HG03159 (cell line): ENCODE results near the gene PTPRN2.
"Not testable (repeated sequence)": the region's sequence is repeated elsewhere in the genome, so short reads cannot be mapped to it uniquely, and the experiment has no call there.

ENCODE experiments used
- ATAC-seq: cut with Tn5 transposase; IDR thresholded peaks from one replicate; pipeline ENCODE4 v1.9.1; 2021; ENCODE audit warnings: mild to moderate bottlenecking, moderate library complexity; ENCODE audit not compliant: unreplicated experiment

Gene PTPRN2

DNA sequence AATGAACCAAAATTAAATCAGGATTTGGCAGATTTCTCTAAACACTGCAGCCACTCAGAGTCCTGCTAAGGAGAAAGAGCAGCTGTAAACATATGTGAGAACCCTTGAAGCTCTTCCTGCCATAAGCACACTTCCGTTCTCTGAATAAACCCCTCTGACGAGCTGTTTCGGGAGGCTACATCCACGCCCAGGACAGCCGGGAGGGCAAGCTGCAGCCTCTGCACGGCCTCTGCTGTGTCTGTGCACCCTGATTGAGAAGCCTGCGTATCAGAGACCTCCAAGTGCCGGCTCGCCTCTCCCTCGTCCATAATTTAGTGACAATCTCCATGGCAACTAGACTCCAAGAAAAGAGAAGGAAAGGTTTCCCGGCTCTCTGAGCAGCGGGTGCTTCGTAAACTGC, 114.4 kb downstream of the PTPRN2 start:
- no peak for ATAC-seq

DNA sequence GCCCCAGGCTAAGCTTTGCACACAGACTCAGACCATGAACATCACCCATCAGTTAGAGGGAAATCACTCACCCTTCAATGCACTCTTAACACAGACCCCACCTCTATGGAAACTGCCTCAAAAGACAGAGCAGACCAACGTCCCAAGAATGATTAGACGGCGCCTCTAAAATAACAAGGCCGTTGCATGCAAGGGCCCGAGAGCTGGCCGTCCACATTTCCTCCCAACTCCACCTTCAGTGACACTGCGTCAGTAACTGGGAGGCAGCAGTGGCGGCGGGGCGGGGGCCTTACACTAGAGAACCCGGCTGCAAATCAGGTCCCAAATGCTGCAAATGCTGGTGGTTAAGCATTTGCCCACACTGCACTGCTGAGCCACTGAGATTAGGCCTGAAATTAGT, 115.0 kb downstream of the PTPRN2 start:
- no peak for ATAC-seq

DNA sequence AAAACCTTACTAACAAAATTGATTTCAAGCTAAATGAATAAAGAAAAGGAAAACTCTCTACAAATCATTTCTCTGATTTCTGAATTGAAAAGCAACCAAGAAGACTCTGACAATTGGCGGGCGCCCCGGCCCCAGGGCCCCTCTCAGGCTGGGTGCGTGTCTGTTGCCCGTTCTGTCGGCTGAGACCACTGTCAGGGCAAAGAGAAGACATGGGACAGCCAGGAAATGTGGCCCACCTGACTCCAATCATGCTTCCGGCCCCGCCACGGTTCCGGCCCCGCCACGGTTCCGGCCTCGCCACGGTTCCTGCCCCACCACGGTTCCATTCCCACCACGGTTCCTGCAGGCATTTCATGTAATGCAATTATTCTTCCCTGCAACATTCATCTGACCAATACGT, 115.9 kb downstream of the PTPRN2 start:
- no peak for ATAC-seq

DNA sequence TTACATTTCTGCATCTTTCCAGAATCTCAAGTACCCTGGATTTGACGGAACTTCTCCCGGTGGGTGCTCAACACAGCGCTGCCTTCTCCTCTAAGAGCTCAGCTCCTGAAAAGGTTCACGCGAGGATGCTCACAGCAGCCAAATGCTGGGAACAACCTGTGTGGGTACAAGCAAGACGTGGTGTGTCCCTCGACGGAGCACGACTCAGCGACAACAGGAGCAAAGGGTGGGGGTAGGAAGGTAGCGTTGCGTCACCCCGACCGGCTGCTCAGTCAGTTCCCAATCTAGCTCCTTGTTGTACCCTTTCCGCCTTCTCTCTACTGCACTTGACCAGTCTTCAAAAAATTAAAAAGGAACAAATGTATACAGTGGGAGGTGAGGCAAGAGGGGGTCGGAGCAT, 117.3 kb downstream of the PTPRN2 start:
- no peak for ATAC-seq

DNA sequence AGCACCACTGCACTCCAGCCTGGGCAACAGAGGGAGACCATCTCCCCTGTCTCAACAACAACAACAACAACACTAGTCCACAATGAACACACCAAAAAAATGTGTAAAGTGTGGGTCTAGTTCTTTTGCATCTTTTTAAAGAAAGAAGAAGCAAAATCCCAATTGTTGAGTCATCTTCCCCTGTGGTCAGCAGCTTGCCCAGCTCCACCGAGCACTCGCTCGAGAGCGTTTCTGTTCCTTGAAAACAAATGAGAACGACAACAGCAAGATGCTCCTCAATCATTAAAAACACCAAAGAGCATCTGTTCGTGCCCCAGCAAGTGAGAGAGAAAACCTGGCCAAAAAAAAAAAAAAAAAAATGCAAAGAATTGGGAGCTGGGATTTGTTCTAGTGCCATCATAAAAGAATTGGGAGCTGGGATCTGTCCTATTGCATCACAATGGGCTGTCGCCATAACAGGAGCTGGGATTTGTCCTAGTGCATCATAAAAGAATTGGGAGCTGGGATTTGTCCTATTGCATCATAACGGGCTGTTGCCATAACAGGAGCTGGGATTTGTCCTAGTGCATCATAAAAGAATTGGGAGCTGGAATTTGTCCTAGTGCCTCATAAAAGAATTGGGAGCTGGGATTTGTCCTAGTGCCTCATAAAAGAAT, 118.1 kb downstream of the PTPRN2 start:
- no peak for ATAC-seq

DNA sequence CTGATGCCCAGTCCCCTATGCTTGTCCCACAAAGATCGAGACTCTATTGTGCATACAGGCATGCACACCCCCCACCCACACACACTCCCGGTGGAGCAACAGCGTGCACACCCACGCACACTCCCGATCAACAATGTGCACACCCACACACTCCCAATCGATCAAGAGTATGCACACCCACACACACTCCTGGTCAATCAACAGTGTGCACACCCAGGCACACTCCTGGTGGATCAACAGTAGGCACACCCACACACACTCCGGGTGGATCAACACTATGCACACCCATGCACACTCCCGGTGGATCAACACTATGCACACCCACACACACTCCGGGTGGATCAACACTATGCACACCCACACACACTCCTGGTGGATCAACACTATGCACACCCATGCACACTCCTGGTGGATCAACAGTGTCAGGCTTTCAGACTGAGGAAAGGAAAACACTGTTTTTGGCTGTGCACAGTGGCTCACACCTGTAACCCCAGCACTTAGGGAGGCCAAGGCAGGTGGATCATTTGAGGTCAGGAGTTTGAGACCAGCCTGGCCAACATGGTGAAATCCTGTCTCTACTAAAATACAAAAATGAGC, 118.8 kb downstream of the PTPRN2 start:
- no peak for ATAC-seq

DNA sequence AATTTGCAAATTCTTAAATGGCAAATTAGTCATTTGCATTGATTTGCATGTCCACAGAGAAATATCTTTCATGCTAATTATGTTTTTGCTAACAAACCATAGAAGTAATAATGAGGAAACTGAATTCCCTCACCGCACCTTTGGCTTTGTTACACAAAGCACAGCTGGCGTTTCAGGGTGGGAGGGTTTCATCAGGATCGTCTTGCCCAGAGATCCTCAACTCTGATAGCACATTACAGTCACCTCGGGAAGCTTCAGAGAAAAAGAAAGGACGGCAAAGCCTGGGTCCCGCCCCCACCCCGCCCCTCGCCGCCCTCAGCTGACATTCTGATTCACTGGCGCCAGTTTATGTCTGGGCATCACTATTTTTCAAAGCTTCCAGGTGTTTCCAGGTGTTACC, 119.4 kb downstream of the PTPRN2 start:
- no peak for ATAC-seq

DNA sequence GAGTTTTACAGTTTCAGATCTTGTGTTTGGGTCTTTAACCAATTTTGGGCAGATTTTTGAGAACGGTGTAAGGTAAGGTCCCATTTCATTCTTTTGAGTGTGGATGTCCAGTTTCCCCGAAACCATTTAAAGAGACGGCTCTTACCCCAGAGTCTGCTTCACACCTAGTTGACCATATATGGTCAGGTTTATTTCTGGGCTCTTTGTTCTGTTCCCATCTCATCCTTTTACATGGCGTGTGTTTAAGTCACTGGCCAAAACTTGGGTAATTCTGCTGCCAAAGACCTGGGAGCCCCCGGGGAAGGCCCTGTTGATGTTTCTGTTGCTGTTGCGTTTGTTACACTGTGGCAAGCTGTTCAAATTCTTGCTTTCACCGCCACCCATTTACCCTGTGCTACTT, 120.1 kb downstream of the PTPRN2 start:
- ATAC-seq = no peak

DNA sequence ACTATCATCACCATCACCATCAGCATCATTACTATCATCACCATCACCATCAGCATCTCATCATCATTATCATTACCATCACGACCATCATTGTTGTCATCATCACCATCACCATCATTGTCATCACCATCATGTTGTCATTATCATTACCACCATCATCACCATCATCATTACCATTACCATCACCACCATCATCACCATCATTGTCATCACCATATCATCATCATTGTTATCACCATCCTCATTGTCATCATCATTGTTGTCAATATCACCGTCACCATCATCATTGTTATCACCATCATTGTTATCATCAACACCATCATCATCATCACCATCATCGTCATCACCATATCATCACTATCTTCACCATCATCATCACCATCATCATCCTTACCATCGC, 124.3 kb downstream of the PTPRN2 start:
- ATAC-seq = no peak

DNA sequence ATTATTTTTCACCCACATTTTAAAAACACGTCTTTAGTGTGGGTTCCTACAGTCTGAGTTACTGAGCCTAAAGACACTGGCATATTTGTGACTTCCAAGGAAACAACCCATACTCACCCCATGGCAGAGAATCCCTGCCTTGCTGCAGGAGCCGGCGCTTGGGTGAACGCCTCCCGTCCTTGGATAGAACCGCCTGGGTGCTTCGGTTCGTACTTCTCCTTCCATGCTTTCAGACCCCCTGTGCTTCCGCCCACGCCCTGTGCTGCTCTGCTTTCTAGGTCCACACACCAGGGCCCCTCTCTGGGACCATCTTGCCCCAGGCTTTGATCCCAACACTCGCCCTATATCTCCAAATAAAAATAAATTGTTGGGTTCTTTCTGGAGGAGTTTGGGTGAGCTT, 125.8 kb downstream of the PTPRN2 start:
- no peak for ATAC-seq

DNA sequence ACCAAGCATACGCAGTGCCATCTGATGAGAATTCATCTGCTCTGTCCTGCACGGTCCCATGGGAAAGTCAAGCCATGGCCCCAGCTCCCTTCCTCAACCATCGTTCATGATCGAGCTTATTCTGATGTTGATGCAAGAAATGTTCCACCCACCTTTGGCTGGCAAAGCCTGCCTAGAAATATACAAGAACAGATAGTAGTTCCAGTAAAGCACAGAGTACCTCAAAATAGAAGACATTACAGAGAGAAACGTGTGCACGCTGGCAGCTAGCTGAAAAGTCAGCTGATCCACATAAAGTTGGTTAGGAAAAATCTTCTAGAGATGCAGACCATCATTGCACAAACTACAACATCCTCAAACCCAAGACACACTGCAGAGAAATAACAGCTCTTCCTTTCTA, 127.0 kb downstream of the PTPRN2 start:
- ATAC-seq = no peak

DNA sequence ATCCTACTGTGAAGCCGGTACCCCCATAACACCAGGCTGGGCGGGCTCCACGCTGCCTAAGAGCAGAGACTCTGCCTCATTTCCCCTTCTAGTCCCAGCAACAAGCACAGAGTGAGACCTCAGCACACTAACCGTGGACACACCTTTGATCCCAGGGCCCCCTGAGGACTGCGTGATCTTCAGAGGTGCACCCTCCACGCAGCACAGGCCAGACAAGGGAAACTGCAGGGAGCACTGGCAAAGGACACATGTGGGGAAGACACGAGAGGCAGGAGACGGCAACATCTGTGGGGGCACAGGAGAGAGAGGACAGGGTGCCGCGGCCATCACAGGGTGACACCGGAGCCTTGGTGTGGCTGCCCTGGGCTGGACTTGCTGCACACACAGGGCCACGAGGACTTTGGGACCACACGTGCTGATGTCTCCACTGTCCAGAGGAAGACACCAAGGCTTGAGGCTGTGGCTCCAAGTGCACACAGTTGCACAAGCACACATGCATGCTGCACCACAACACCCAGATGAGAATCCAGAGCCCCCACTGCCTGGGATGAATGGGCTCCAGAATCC, 128.8 kb downstream of the PTPRN2 start:
- no peak for ATAC-seq

DNA sequence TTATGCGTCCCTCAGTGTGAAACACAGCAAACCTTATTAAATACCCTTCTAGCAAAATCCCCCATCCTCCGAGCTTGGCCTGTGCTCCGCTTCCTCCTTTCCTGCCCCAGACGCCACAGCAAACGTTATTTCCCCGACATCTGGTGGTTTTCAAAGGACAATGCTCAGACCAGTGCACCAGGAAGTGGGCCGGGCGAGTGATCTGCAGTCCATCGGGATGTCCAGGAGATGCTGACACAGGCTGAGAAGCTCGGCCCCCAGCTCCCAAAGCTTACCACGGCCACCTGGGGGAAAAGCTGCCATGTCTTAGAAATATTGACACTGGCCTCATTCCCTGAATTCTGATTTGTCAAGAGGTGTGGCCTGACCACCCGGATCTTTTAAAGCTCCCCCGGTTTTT, 129.5 kb downstream of the PTPRN2 start:
- ATAC-seq = no peak

DNA sequence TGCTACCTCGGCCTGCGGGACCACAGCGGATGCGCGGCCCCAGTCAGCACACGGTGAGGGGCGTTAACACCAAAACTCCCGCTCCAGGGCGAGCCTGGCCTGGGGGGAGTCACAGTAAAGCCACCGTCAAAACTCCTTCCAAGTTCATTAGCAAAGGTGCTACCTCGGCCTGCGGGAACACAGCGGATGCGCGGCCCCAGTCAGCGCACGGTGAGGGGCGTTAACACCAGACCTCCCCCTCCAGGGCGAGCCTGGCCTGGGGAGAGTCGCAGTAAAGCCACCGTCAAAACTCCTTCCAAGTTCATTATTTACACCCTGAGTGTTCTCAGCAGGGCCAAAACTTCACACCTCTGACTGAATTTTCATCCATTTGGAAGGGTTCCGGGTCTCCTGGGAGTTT, 130.0 kb downstream of the PTPRN2 start:
- not testable (repeated sequence) for ATAC-seq

DNA sequence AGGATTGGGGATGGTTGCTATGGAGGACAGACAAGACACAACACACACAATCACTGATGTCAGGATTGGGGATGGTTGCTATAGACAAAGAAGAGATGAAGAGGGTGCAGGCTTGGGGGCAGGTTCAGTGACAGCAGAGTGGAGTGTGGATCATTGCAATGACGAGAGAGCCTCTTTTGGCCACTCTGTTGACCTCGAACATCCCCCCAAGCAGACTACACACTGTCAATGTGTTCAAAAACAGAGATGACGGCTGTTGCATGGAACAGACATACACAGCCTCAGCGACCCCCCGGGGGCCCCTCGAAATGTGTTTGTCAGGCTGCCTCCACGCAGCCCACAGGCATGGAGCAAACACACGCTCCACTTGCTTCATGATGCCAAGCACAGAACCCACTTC, 133.0 kb downstream of the PTPRN2 start:
- ATAC-seq = no peak

DNA sequence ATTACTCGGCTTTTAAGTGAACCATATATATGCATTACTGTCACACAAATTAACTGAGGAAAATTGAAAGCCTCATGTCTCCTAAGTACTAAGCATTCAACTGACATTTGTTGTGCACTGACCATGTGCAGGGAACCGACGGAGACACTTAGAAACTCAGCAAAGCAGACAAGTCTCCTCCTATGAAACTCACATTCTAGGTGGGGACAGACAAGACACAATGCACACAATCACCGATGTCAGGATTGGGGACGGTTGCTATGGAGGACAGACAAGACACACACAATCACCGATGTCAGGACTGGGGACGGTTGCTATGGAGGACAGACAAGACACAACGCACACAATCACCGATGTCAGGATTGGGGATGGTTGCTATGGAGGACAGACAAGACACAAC, 134.0 kb downstream of the PTPRN2 start:
- ATAC-seq = no peak

DNA sequence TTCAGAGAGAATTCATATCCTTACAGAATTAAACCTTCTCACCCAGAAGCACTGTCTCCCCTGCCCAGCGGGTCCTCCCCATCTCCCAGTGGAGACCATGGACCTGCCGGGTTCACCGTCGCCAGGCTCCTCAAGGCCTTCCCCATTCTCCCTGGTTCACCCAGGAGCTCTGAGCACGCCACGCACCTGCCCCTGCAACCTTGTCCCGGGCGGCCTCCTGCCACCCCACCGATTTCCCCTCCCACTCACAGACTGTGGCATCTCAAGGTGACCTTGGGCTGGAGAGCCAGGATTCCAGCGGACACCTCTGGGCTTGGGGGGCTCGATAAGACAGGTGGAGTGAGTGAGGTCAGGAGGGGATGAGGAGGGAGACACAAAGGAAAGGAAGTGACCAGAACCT, 135.3 kb downstream of the PTPRN2 start:
- no peak for ATAC-seq

DNA sequence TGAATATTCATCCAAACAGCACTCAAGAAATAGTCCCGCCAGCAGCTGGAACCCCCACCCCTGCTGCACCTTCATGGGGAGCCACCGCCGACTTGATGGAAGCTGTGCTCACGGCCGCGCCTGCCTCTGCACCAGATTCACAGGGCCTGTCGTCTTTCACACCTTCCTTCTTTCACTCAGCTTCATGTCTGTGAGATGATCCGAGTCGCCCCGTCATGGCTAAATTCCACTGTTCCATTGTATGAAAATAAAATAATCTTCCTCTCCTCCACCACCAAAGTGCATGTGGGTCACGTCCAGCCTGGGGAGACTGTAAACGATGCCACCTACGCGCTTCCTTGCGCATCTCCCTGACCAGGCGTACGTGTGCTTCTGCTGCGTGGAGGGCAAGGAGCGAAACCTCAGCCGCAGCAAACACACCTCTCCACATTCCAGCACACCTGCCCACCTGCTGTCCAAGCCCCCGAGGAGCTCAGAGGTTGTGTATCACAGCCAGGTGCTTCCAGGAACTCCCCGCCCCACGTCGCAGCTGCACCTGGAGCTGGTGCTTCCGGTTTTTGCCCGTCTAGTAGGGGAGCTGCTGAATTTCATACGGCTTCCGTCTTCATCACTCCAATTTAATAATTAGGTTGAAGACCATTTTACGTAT, 137.0 kb downstream of the PTPRN2 start:
- ATAC-seq = no peak

DNA sequence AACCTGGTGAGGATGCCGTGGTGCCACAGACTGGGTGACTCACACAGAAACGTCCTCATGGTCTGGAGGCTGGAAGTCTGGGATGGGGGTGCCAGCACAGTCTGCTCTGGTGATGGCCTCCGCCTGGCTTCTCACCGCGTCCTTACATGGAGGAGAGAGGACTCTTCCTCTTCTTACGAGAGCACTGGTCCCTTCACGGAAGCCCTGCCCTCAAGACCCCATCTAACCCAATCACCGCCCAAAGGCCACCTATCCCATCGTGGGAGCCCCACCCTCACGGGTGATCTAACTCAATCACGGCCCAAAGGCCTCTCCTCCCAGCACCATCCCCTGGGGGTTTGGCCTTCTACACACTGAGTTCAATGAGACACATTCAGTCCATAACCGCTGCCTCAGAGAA, 137.7 kb downstream of the PTPRN2 start:
- ATAC-seq = no peak

DNA sequence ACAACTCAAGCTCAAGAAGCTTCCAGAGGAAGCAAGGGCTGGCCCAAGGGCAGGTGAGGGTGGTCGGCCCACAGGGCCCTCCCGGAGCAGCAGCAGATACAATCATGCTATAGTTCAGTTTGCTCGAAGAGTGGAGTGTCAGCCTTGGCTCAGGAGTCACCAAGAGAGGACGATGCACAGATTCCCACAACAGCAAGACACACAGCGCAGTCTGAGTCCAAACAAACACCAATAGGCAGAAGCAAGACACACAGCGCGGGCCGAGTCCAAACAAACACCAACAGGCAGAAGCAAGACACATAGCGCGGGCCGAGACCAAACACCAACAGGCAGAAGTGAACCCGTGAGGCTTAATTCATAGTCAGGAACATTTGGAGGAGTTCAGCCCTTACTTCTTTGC, 138.4 kb downstream of the PTPRN2 start:
- no peak for ATAC-seq

DNA sequence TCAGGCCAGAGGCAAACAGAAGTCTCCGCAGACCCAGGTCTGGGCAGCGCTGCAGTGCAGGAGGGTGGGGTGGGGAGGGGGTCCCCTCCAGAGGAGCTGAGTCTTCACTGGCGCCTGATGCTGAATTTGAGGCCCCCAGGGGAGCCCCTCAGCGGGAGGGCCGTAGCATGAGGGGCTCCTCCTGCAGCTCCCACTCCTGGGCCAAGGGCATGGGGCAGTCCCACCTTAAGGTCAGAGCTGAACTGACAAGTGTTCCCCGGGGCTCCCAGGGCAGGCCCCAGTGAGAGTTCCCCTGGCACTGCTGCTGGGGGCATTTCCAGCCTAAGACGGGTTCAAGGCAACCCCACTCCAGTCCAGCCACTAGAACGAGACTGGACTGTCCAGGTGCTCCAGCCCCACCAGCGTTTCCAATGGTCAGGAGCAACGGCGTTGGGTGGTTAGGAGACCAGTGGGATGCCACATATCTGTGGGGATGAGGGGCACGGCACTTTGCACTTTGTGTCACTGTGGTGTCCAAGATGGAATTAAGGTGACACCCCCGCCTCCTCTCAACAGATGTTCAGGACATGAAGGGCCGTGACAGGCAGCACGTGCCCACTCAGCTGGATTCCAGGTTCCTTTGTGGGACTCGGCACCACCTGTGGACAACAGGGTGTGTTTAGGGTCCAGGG, 139.1 kb downstream of the PTPRN2 start:
- ATAC-seq = no peak
